Fibroblast of pulmonary artery (primary cell): ENCODE data around the gene DISP2.

ENCODE experiments used
- DNase-seq: peaks from one replicate; pipeline ENCODE4 v3.0.0-alpha.2; 2010; ENCODE audit warnings: low read depth
- H3K4me3 ChIP-seq: replicated peaks from 2 replicates; pipeline ENCODE4 v1.5.1; 2011; ENCODE audit warnings: low read depth, mild to moderate bottlenecking, control low read depth, low read length, moderate library complexity
- TF ChIP-seq, protein P1 (sequence below): IDR thresholded peaks from 2 replicates; pipeline ENCODE4 v1.5.1; 2011; ENCODE audit warnings: mild to moderate bottlenecking, control low read depth, low read length, inconsistent platforms; ENCODE audit errors: missing control alignments

DISP2 gene

DNA sequence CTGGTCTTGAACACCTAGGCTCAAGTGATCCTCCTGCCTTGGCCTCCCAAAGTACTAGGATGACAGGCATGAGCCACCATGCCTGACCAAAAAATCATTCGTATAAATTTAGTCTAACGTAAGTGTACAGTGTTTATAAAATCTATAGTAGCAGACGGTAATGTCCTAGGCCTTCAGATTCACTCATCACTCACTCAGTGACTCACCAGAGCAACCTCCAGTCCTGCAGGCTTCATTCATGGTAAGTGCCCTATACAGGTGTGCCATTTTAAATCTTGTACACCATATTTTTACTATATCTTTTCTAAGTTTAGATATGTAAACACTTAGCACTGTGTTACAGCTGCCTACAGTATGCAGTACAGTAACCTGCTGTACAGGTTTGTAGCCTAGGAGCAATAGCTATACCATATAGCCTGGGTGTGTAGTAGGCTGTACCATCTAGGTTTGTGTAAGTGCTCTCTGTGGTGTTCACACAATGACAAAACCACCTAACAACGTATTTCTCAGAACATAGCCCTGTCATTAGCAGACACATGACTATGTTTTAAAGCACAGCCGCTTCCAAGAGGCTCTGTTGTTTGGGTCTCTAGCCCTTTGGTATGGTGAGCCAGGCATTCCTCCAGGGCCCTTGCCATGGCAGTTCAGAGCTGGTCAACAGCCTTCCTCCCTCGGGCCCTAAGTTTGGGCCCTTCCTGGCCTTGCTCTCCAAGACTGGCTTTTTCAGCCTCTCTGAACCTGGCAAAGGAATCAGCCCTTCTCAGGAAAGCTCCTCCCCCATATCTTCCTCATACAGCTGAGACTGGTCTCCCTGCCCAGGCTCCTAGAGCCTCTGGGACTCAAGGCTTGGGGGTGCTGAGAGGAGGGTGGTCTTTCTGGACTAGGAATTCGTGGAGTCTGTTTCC, 15.4 kb upstream of the DISP2 start:
- TF ChIP-seq, protein P1, sequence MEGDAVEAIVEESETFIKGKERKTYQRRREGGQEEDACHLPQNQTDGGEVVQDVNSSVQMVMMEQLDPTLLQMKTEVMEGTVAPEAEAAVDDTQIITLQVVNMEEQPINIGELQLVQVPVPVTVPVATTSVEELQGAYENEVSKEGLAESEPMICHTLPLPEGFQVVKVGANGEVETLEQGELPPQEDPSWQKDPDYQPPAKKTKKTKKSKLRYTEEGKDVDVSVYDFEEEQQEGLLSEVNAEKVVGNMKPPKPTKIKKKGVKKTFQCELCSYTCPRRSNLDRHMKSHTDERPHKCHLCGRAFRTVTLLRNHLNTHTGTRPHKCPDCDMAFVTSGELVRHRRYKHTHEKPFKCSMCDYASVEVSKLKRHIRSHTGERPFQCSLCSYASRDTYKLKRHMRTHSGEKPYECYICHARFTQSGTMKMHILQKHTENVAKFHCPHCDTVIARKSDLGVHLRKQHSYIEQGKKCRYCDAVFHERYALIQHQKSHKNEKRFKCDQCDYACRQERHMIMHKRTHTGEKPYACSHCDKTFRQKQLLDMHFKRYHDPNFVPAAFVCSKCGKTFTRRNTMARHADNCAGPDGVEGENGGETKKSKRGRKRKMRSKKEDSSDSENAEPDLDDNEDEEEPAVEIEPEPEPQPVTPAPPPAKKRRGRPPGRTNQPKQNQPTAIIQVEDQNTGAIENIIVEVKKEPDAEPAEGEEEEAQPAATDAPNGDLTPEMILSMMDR: no peak
- H3K4me3 ChIP-seq: no peak overlapping the region
- peak; percentile 52 for DNase-seq

DNA sequence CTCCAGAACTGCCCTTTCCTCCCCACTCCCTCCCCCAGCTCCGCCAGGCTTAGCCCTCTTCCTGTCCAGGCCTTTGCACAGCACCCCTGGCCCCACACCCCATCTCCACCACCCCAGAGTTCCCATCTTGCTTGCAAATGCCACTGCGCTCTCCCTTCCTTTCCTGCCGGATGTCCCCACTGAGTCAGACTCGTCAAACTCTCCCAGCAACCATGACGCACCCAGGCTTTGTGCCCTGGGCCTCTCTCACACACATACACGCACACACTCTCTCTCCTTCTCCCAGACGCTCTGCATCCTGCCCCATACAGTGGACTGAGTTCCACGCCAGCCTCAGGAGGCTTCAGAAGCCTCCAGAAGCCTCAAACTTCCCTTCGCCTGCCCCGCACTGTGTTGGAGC, 14.5 kb upstream of the DISP2 start:
- DNase-seq: peak; percentile 97
- H3K4me3 ChIP-seq: no peak overlapping the region
- TF ChIP-seq, protein P1: no peak

DNA sequence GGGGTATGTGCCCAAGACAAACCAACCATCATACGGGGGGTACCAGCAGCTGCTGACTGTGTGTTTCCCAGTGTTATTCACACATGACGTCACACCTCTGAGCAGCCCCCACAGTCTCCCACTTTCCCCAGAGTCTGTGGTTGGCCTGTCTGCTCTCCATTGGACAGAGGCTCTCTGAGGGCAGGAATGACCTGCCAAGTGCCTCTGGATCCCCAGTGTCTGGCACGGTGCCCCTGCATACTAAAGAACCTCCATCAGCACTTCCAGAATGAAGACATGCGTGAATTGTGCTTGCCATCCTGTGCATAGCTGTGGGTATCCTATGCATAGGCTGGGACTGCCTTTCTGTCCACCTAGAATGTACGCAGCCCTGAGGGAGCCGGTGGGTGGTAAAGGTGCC, 13.8 kb upstream of the DISP2 start:
- DNase-seq: peak; percentile 55
- TF ChIP-seq, protein P1: no peak
- H3K4me3 ChIP-seq: no peak overlapping the region

DNA sequence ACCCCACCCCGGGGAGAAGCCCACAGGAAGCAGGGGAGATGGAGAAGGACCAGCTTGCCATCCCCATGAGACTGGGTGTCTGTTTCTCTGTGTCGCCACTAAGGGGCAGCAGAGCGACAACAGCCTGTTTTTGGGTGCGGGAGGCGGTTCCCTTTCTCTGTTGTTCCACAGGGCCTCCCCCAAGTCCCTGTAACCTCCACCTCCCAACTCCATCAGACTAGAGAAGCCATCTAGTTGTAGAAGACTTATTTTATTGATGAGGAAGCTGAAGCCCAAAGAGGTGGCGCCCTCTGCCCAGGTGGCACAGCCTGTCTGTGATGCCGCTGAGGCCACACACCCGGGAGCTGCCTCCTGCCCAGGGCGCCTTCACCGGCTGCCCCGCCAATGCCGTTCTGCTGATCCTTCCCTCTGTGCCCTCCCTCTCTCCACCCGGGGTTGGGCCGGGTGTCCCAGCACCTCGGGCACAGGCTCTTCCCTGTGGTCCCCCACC, 13.3 kb upstream of the DISP2 start:
- TF ChIP-seq, protein P1: peak; percentile 83
- H3K4me3 ChIP-seq: no peak overlapping the region
- peak; percentile 75 for DNase-seq

DNA sequence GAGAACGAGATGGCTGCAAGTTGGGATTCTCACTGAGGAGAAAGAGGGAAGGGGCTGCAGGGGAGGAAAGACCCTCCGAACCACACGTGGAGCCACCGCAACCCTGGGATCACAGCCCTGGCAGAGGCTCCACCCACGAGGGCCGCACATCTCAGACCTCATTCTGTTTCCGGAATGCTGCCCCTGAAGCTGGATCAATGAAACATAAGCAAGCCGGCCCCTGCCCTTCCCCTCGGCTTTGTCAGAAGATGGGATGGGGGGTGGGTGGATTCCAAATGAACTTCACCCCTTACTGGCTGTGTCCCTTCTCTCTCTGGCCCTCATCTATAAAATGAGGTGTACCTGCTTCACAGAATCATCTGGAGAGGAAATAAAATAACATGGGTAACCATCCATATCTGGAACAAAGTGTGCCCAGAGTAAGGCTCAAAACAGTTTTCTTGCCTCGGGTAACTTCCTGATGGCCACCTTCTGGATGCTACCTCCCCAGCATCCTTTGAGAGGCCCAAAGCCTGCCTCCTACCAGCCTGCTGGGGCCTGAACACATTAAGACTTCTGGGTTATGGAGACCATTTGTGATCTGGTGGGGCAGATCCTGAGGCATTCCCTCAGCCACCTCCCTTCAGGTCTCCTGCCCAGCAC, 12.7 kb upstream of the DISP2 start:
- no peak for DNase-seq
- TF ChIP-seq, protein P1: no peak
- no peak overlapping the region for H3K4me3 ChIP-seq

DNA sequence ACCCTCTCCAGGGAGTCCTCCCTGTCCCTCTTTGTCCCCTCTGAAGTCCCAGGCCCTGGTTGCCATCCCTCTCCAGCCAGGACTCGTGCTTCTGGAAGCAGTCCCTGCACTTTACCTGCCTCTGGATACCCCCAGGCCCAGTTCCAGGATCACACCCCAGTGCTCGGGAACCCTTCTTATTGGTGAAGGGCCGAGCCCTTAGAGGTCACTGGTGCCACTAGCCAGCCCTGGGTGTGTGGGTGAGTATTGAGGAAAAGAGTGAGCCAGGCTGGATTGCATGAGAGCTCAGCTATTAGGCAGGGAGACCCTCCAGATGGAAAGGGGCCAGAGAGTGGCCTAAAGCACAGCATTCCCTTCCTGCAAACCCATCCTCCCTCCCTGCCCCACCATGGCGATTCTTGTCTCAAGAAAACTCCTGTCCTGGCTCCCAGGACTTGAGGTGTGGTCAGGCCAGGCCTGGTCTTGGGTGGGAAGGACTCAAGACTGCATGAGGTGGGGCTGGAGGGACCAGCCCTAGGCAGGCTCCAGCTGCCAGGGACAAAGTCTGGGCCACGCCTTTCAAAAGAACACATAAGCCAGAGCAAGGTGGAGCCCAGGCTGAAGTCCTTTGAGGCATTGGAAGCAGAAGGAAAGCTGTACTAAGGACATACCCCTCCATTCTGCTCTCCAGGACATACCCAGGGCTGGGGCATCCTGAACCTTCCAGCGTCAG, 12.0 kb upstream of the DISP2 start:
- no peak overlapping the region for H3K4me3 ChIP-seq
- no peak for DNase-seq
- TF ChIP-seq, protein P1: no peak
